ENCODE results near the gene COL5A1. TPM values are rescaled to one million over a fixed set of nuclear protein-coding genes. Genes with fewer than 3 reads are reported as not detected.

The COL5A1 gene
- total RNA-seq, 4 donors from 2014 or later = 13.3 to 55.0 (median 27.0) TPM

DNA sequence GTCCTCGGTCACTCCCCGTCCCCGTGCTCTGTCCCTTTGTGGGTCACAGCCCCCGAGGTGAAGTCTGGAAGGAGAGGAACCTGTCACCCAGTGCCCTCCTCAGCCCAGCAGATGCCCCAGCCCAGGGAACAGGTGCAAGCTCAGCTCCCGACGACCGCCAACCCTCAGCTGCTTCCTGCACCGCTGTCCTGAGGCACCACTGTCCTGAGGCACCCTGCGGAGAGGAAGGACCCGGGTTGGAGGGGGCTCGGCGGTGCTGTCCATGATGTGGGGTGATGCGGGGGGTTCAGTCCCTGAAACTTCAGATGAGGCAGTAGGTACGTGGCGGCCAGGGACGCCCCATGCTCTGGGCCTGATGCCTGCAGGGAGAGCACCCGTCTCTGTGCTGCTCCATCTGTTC is 81.4 kb downstream of the COL5A1 start:
- ATAC-seq (ENCODE audit: low FRiP score) (no peak), DNase-seq (ENCODE audit: low spot score) (no peak)
- TF ChIP-seq, protein P1, sequence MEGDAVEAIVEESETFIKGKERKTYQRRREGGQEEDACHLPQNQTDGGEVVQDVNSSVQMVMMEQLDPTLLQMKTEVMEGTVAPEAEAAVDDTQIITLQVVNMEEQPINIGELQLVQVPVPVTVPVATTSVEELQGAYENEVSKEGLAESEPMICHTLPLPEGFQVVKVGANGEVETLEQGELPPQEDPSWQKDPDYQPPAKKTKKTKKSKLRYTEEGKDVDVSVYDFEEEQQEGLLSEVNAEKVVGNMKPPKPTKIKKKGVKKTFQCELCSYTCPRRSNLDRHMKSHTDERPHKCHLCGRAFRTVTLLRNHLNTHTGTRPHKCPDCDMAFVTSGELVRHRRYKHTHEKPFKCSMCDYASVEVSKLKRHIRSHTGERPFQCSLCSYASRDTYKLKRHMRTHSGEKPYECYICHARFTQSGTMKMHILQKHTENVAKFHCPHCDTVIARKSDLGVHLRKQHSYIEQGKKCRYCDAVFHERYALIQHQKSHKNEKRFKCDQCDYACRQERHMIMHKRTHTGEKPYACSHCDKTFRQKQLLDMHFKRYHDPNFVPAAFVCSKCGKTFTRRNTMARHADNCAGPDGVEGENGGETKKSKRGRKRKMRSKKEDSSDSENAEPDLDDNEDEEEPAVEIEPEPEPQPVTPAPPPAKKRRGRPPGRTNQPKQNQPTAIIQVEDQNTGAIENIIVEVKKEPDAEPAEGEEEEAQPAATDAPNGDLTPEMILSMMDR (IDR thresholded peaks at IDR 0.05) = no peak

DNA sequence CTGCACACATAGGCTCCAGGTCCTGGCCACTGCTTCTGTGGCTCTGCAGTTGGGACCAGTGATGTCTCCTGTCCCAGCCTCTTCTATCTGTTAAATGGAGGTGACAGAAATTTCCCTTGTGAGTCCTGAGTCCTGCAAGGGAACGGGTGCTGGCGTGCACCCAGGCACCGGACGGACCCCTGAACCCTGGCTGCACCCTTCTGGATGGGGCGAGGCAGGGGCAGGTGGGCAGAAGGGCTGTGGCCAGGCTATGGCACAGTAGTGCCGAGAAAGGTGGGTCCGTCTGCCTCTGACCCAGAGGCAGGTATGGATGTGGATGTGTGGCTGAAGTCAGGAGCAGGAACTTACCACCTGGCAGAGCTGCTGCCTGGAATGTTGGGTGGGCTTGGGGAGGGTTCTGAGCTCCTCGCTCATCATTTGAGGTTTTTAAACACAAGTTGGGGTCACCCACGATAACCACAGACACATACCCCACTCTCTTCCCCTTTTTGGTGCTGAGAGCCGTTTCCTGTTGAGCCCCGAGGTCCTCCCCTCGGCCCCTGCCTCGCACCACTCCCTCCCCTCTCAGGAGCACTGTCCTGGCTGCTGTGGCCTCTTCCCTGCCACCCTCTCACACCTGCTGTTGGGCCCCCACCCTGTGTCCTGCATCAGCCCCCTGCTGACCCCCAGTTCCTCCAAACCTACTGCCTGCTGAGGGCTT is 82.0 kb downstream of the COL5A1 start:
- ATAC-seq (ENCODE audit: low FRiP score) (no peak), DNase-seq (ENCODE audit: low spot score) (no peak)
- TF ChIP-seq, protein P1 (IDR thresholded peaks at IDR 0.05) = no peak

DNA sequence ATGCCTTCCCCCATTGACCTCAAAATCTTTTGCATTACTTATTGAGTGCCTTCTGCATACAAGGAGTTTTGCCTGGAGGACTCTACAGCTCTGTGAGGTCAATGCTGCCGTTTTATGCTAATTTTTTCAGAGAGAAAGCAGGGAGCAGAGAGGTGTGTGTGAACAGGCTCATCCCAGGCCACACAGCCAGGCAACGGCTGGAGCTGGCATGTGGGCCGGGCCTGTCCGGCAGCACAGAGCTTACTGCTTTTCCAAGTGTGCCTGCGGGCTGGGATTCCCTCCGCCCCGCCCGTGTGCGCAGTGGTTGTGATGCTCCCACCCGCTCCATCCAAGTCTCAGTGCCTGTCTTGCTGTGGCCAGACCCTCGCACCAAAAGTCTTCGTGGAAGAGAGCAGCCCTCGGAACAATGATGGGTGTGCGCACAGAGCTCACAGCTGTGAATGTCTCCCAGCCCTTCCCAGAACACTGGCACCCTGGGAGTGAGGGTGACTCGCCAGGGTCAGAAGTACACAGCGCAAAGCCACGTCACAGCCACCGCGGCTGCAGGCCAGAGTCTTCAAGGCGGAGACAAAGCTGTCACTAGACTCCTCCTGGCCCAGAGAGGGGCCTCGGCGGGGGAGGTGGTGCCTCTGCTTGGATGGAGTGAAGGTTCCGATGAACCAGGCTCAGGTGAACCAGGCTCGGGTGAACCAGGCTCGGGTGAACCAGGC is 82.8 kb downstream of the COL5A1 start:
- no peak for ATAC-seq (ENCODE audit: low FRiP score)
- TF ChIP-seq, protein P1 (IDR thresholded peaks at IDR 0.05) = no peak
- DNase-seq (ENCODE audit: low spot score) = no peak

DNA sequence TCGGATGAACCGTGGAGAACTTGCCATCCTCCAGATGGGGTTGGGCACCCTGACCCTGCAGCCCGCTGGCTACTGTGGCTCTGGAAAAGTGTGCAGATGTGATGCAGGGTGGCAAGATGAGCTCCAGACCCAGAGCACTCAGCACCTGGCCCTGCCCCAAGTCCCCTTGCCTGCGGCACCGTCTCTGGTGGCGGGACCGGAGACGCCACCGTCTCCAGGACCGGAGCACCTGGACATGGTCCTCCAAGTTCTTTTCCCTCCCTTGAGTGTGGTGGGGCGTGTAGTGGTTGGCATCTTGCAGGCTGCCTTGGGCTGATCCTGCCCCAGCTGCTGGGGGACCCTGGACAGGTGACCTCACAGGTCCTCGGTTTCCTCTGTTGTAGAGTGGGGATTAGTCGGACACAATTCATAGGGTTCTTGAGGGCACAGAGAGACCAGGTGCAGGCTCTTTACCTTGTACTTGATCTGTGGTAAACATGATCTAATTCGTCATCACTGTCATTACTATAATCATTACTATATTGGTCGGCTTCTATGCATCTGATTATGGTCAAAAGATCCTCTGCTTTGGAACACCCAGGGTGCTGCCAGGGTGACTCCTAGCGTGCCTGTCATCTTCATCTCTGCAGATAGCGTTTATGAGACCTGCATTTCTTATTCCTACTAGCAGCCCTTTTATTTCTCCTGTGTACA is 83.5 kb downstream of the COL5A1 start:
- TF ChIP-seq, protein P1 (IDR thresholded peaks at IDR 0.05) = no peak
- DNase-seq (ENCODE audit: low spot score) = no peak
- no peak for ATAC-seq (ENCODE audit: low FRiP score)

DNA sequence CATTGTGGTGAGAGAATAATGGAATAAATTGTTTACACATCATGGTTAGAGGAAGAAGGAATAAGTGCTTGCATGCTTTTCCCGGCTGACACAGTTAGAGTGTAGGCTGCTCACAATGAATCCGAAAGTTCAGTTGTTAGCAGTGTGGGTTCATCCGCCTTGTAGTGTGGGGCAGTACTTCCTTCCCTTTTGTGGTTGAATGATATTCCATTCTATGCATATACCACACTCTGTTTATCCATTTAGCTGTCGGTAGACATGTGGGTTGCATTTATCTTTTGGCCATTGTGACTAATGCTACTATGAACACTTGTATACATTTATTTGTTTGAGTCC is 84.0 kb downstream of the COL5A1 start:
- no peak for ATAC-seq (ENCODE audit: low FRiP score)
- DNase-seq (ENCODE audit: low spot score) = no peak
- TF ChIP-seq, protein P1 (IDR thresholded peaks at IDR 0.05) = no peak

DNA sequence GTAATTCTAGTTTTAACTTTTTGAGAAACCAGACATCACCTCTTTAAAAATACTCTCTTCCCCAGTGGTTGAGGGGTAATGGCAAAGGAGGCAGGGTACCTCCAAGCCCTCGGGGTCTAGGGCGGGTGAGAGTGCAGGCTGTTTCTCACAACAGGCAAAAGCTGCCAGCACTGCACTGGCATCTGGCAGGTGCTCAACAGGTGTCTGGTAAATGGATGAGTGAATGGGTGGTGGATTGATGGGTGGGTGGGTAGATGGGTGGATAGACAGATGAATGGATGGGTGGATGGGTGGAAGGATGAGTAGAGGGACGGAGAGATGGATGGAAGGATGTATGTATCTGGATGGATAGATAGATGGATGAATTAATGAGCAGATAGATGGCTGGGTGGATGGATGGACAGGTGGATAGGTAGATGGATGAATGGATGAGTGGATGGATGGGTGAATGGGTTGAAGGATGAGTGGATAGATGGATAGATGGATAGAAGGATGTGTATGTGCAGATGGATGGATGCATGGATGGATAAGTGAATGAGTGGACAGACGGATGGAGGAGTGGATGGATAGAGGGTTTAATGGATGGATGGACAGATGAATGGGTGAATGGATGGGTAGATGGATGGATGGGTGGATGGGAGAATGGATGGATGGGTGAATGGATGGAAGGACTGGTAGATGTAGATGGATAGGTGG is 84.6 kb downstream of the COL5A1 start:
- no peak for DNase-seq (ENCODE audit: low spot score)
- ATAC-seq (ENCODE audit: low FRiP score) = no peak
- TF ChIP-seq, protein P1 (IDR thresholded peaks at IDR 0.05) = no peak
